GM11168 (cell line): ENCODE measurements around the gene BARX1.
"Not testable (repeated sequence)": the region's sequence is repeated elsewhere in the genome, so short reads cannot be mapped to it uniquely, and the experiment has no call there.

ENCODE experiments used
- in situ Hi-C: fragments of 300-500 bp; cut with MboI; formaldehyde crosslinking; loops from one replicate; pipeline ENCODE4 v1.12.0; 2022; ENCODE audit warnings: low sequenced_read_pairs; ENCODE audit not compliant: unreplicated experiment

Gene BARX1

GRCh38 chr9:93953496-93954433 is 1.4 kb downstream of the BARX1 start:
- in situ Hi-C loops = no loop called here

- in situ Hi-C loops = no loop called here
Measured at GRCh38 chr9:93952784-93953495, 2.2 kb downstream of the BARX1 start.

- in situ Hi-C loops = no loop called here
Measured at GRCh38 chr9:93952119-93952783, 2.9 kb downstream of the BARX1 start.

GRCh38 chr9:93951655-93952118 is 3.5 kb downstream of the BARX1 start:
- in situ Hi-C loops = no loop called here

GRCh38 chr9:93950619-93951601 is 4.2 kb downstream of the BARX1 start:
- in situ Hi-C loops = no loop called here

- in situ Hi-C loops = no loop called here
Measured at GRCh38 chr9:93949694-93950449, 5.3 kb downstream of the BARX1 start.

- in situ Hi-C loops = no loop called here
Measured at GRCh38 chr9:93949073-93949693, 6.0 kb downstream of the BARX1 start.

- in situ Hi-C loops = no loop called here
Measured at GRCh38 chr9:93948441-93949072, 6.6 kb downstream of the BARX1 start.

- in situ Hi-C loops = no loop called here
Measured at GRCh38 chr9:93947409-93948070, 7.6 kb downstream of the BARX1 start.

- in situ Hi-C loops = no loop called here
Measured at GRCh38 chr9:93946338-93946712, 8.8 kb downstream of the BARX1 start.

- in situ Hi-C loops = no loop called here
Measured at GRCh38 chr9:93945400-93946337, 9.5 kb downstream of the BARX1 start.

GRCh38 chr9:93944011-93944410 is 11.1 kb downstream of the BARX1 start:
- in situ Hi-C loops = no loop called here

- in situ Hi-C loops = no loop called here
Measured at GRCh38 chr9:93942161-93942560, 13.0 kb downstream of the BARX1 start.

- in situ Hi-C loops = no loop called here
Measured at GRCh38 chr9:93941493-93941892, 13.7 kb downstream of the BARX1 start.

GRCh38 chr9:93940951-93941350 is 14.2 kb downstream of the BARX1 start:
- in situ Hi-C loops = no loop called here

- in situ Hi-C loops = not testable (repeated sequence)
Measured at GRCh38 chr9:93939589-93939988, 15.6 kb downstream of the BARX1 start.
